22Rv1 (cell line): ENCODE results near the gene ARHGEF6.
"Not testable (repeated sequence)": the region's sequence is repeated elsewhere in the genome, so short reads cannot be mapped to it uniquely, and the experiment has no call there.

Source experiments
- CTCF ChIP-seq: fragments of 450-650 bp; IDR thresholded peaks from 2 replicates; pipeline ENCODE4 v1.5.1; 2017; ENCODE audit warnings: mild to moderate bottlenecking
- ZFX ChIP-seq: fragments of 450-650 bp; IDR thresholded peaks from 2 replicates; pipeline ENCODE4 v1.6.1; 2017; ENCODE audit warnings: antibody characterized with exemption, borderline replicate concordance

- TF ChIP-seq CTCF, ZFX: not testable (repeated sequence)
Measured at GRCh38 chrX:136794660-136795059, 13.9 kb upstream of the ARHGEF6 start.
